ENCODE data around the gene PSPC1. TPM values are rescaled to one million over a fixed set of nuclear protein-coding genes. Genes with fewer than 3 reads are reported as not detected.
"Not testable (repeated sequence)": the region's sequence is repeated elsewhere in the genome, so short reads cannot be mapped to it uniquely, and the experiment has no call there.

Gene PSPC1
- total RNA-seq, 2 donors from 2014 or later: 24.6 to 28.3 TPM

DNA sequence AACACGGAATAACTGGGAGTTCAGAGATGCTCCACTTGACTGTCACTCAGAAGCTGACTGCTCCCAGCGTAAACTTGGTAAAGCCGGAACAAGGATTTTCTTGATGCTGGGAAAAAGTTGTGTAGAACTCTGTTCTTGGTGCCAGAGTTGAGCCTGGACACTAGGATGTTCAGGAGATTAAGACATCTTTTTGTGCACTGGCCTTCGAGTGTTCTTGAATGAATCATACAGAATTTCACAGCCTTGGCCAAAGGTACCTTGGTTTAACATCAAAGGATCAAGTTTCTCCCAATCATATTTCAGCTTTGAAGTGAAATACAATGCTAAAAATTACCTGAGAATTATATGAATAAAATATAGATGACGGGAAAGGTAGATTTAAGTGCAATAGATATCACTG is 81.8 kb downstream of the PSPC1 start:
- H3K9me3 ChIP-seq; H3K27ac ChIP-seq; H3K36me3 ChIP-seq; H3K4me1 ChIP-seq; H3K4me3 ChIP-seq; DNase-seq (ENCODE audit: low spot score); H3K27me3 ChIP-seq: not testable (repeated sequence)

DNA sequence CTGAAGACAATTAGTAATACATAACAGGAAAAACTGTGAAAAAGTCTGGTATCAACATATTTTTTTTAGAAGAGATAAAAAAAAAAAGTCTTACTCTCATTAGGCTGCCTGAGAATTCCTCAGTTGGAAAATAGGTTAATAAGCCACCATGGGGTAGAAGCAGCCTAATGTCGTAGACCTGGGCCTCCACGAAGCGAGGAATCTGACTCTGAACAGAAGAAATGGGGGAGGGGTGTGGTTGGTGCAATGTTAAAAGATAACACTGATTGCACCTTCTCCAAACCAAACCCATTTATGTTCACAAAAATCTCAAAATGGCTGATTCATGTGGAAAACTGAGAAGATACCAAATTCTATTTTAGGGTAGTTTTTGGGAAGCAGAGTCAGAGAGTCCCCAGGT is 86.9 kb downstream of the PSPC1 start:
- Histone ChIP-seq H3K36me3 (no peaks in the 10 kb centered on the region), H3K27me3 (no peaks in the 10 kb centered on the region), H3K4me3 (no peak overlapping the region), H3K27ac (no peak overlapping the region), H3K4me1 (no peaks in the 10 kb centered on the region), H3K9me3 (no peaks in the 10 kb centered on the region)
- no peak for DNase-seq (ENCODE audit: low spot score)
- TF ChIP-seq, protein P1, sequence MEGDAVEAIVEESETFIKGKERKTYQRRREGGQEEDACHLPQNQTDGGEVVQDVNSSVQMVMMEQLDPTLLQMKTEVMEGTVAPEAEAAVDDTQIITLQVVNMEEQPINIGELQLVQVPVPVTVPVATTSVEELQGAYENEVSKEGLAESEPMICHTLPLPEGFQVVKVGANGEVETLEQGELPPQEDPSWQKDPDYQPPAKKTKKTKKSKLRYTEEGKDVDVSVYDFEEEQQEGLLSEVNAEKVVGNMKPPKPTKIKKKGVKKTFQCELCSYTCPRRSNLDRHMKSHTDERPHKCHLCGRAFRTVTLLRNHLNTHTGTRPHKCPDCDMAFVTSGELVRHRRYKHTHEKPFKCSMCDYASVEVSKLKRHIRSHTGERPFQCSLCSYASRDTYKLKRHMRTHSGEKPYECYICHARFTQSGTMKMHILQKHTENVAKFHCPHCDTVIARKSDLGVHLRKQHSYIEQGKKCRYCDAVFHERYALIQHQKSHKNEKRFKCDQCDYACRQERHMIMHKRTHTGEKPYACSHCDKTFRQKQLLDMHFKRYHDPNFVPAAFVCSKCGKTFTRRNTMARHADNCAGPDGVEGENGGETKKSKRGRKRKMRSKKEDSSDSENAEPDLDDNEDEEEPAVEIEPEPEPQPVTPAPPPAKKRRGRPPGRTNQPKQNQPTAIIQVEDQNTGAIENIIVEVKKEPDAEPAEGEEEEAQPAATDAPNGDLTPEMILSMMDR (IDR thresholded peaks at IDR 0.05): no peak

DNA sequence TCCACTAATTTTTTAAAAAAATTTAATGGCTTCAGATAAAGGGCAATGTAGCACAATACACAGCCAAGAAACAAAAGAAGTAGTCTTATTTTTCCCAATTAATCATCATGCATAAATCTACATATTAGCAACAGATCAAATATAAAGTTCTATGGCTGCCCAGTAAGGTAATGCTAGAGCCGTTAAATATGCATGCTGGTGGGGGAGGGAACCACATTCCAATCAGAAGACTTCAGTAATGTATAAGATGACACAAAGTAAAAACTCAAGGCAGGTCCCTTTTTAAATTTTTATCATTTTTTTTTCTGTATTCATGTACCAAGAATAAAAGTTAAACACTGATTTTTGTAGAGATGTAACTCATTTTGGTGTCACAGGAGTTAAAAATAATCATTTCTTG is 87.3 kb downstream of the PSPC1 start:
- H3K4me1 ChIP-seq: no peaks in the 10 kb centered on the region
- TF ChIP-seq, protein P1 (IDR thresholded peaks at IDR 0.05): no peak
- no peak overlapping the region for H3K27ac ChIP-seq

DNA sequence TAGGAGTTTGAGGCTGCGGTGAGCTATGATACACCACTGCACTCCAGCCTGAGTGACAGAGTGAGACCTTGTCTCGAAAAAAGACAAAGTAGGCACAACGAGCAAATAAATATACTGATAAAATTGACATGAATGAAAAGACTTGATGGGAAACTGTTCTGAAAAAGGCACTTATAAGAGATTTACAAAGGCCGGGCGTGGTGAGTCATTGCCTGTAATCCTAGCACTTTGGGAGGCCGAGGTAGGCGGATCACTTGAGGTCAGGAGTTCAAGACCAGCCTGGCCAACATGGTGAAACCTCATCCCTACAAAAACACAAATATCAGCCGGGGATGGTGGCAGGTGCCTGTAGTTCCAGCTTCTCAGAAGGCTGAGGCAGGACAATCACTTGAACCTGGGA is 91.3 kb downstream of the PSPC1 start:
- not testable (repeated sequence) for H3K27ac ChIP-seq; H3K4me3 ChIP-seq; H3K27me3 ChIP-seq; H3K4me1 ChIP-seq; DNase-seq (ENCODE audit: low spot score); H3K9me3 ChIP-seq; H3K36me3 ChIP-seq

More for the DNA sequence above, 87.3 kb downstream of the PSPC1 start:
- no peaks in the 10 kb centered on the region for H3K27me3 ChIP-seq
- H3K36me3 ChIP-seq: no peaks in the 10 kb centered on the region
- no peaks in the 10 kb centered on the region for H3K9me3 ChIP-seq
- no peak overlapping the region for H3K4me3 ChIP-seq
- no peak for DNase-seq (ENCODE audit: low spot score)

DNA sequence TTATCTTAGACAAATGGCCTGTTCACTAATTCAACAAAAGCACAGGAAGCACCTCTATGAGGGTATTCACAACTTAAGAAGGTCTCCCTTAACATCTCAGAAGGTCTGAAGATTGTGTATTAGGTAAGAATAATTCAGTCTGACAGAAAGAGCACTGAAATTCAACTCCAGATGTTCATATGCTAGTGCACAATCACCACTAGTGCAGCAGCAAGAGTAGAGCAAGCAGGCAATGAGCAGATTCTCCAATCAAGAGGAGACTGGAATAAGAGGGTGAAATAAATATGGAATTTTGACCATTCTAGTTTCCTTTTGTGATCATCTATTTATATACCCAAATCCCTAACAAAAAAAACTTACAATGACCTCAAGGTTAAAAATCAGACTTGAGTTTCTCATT is 97.3 kb downstream of the PSPC1 start:
- H3K27ac ChIP-seq: no peak overlapping the region
- no peak overlapping the region for H3K4me3 ChIP-seq
- H3K36me3 ChIP-seq: no peaks in the 10 kb centered on the region
- DNase-seq (ENCODE audit: low spot score): no peak
- H3K27me3 ChIP-seq: no peaks in the 10 kb centered on the region
- TF ChIP-seq, protein P1 (IDR thresholded peaks at IDR 0.05): no peak
- peaks cover 0 to 4% of the 10 kb centered on the region in 2 donors for H3K4me1 ChIP-seq
- no peaks in the 10 kb centered on the region for H3K9me3 ChIP-seq

DNA sequence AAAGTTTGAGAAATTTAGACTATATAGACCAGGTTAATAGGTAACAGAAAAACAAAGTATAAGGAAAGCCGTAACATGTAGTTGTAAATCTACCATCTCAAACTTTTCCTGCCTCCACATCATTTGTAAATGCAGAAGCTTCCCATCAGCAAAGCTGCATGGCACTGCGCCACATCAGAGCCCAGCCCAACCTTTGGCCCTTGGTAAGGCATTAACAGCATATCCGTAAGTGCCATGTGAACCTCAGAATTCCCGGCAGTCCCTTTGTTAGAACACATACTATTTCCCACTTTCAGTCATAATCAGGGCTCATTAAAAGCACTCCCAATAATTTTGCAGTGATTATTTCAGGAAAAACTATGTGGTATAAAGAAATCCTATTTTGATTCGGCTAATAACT is 97.7 kb downstream of the PSPC1 start:
- TF ChIP-seq, protein P1 (IDR thresholded peaks at IDR 0.05): no peak
- H3K27me3 ChIP-seq: no peaks in the 10 kb centered on the region
- DNase-seq (ENCODE audit: low spot score): no peak
- no peaks in the 10 kb centered on the region for H3K36me3 ChIP-seq
- H3K9me3 ChIP-seq: no peaks in the 10 kb centered on the region
- H3K4me3 ChIP-seq: no peak overlapping the region
- H3K27ac ChIP-seq: no peak overlapping the region
- peaks cover 0 to 4% of the 10 kb centered on the region in 2 donors for H3K4me1 ChIP-seq

DNA sequence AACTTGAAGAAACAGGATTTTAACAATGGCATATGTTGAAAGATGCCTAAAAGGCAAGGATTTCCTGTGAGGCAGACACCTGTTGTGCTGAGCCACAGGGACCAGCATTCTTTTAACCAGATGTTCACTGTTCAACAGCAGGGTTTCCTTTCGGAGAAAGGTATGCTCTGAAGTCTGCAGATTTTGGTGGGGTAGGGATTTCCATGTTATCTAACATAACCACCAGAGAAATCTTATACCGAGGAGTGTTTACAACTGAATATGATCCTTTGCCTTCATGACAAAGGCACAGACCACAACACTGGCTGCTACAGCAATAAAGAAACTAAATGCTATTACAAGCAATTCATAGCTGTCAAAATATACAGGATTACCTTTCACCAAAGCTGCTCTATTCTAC is 101.2 kb downstream of the PSPC1 start:
- DNase-seq (ENCODE audit: low spot score): no peak
- Histone ChIP-seq H3K9me3 (no peaks in the 10 kb centered on the region), H3K27ac (no peak overlapping the region), H3K4me1 (peaks cover 0 to 4% of the 10 kb centered on the region in 2 donors), H3K27me3 (no peaks in the 10 kb centered on the region), H3K36me3 (no peaks in the 10 kb centered on the region), H3K4me3 (no peak overlapping the region)
- TF ChIP-seq, protein P1 (IDR thresholded peaks at IDR 0.05): no peak
